Fibroblast of lung (primary cell): ENCODE measurements around the gene CFAP46. TPM values are rescaled to one million over a fixed set of nuclear protein-coding genes. Genes with fewer than 3 reads are reported as not detected.

Experiments
- DNase-seq, 2 donors: peaks; one replicate each; pipeline versions ENCODE4 v3.0.0 to v3.0.0-alpha.2; 2010; ENCODE audit warnings: low read depth in 2 of 2
- H2AFZ ChIP-seq: 2 replicates; pipeline ENCODE4 v1.5.1; 2012; ENCODE audit warnings: low read length, control low read depth, inconsistent platforms
- H3K27ac ChIP-seq: 2 replicates; pipeline ENCODE4 v1.5.1; 2011; ENCODE audit warnings: low read length, control low read depth; ENCODE audit not compliant: insufficient read depth
- H3K27me3 ChIP-seq: 2 replicates; pipeline ENCODE4 v1.5.1; 2011; ENCODE audit warnings: mild to moderate bottlenecking, low read length; ENCODE audit not compliant: control insufficient read depth, insufficient read depth
- H3K36me3 ChIP-seq: 2 replicates; pipeline ENCODE4 v1.5.1; 2011; ENCODE audit warnings: low read length; ENCODE audit not compliant: control insufficient read depth, insufficient read depth
- H3K4me1 ChIP-seq: 2 replicates; pipeline ENCODE4 v1.5.1; 2011; ENCODE audit warnings: low read length; ENCODE audit not compliant: control insufficient read depth, insufficient read depth; ENCODE audit errors: extremely low read depth
- H3K4me2 ChIP-seq: 2 replicates; pipeline ENCODE4 v1.5.1; 2011; ENCODE audit warnings: low read length, control low read depth; ENCODE audit not compliant: insufficient read depth; ENCODE audit errors: extremely low read depth
- H3K4me3 ChIP-seq, 4 experiments: fragments of 200-600 bp in 1 of 4; sonication (generic) in 1 of 4; replicated peaks in 1 of 4; 2 replicates each; pipeline ENCODE4 v1.5.1; 2011 to 2016; ENCODE audit warnings: low read length in 4 of 4, low read depth in 3 of 4, mild to moderate bottlenecking in 3 of 4, control low read depth in 2 of 4, inconsistent platforms in 1 of 4, mixed read lengths in 1 of 4; ENCODE audit not compliant: insufficient read depth in 1 of 4; ENCODE audit errors: control extremely low read depth in 1 of 4
- H3K79me2 ChIP-seq: 2 replicates; pipeline ENCODE4 v1.5.1; 2012; ENCODE audit warnings: mild to moderate bottlenecking, low read length, inconsistent platforms; ENCODE audit not compliant: control insufficient read depth, insufficient read depth
- H3K9ac ChIP-seq: 2 replicates; pipeline ENCODE4 v1.5.1; 2011; ENCODE audit warnings: mild to moderate bottlenecking, low read length, control low read depth; ENCODE audit not compliant: insufficient read depth
- H3K9me3 ChIP-seq: 2 replicates; pipeline ENCODE4 v1.5.1; 2012; ENCODE audit warnings: low read depth, low read length; ENCODE audit not compliant: control insufficient read depth, insufficient read depth
- H4K20me1 ChIP-seq: 2 replicates; pipeline ENCODE4 v1.5.1; 2011; ENCODE audit warnings: low read length; ENCODE audit not compliant: control insufficient read depth, insufficient read depth; ENCODE audit errors: extremely low read depth
- CTCF ChIP-seq, 2 donors: IDR thresholded peaks in 1 of 2; conservative IDR thresholded peaks in 1 of 2; 1 replicate in 1 of 2; 2 replicates in 1 of 2; pipeline ENCODE4 v1.5.1; 2011 to 2012; ENCODE audit warnings: low read length in 2 of 2, control low read depth in 1 of 2, inconsistent platforms in 1 of 2, low read depth in 1 of 2, mild to moderate bottlenecking in 1 of 2
- EZH2 ChIP-seq: IDR thresholded peaks from 2 replicates; pipeline ENCODE4 v1.5.1; 2012; ENCODE audit warnings: low read length, control low read depth, mild to moderate bottlenecking; ENCODE audit errors: missing control alignments
- polyA plus RNA-seq, 2 donors: library from polyadenylated mRNA; depleted of rRNA in 1 of 2; stranded (reverse) in 1 of 2; unstranded in 1 of 2; fragments of >200 nt; gene quantifications; 2 replicates each; pipeline ENCODE4 v1.2.1, GENCODE V29; 2011 to 2012; ENCODE audit warnings: missing spikeins in 1 of 2
- total RNA-seq: library from RNA; depleted of rRNA; stranded (reverse); fragments of >200 nt; gene quantifications from 2 replicates; pipeline ENCODE4 v1.2.1, GENCODE V29; 2014

The CFAP46 gene
- total and polyA plus RNA-seq, 2 donors (not counting 1 experiment from before 2014, with no cell fraction given), result 0.25 to 0.66 TPM

GRCh38 chr10:132946311-132946710, 3.9 kb upstream of the CFAP46 start:
- Histone ChIP-seq H3K9ac (no peak overlapping the region), H3K27ac (no peak overlapping the region), H2AFZ (no peak overlapping the region), H3K9me3 (no peaks in the 10 kb centered on the region), H3K4me3 (no peak overlapping the region), H3K27me3 (peaks cover 3% of the 10 kb centered on the region), H3K36me3 (no peaks in the 10 kb centered on the region), H3K4me1 (no peaks in the 10 kb centered on the region), H3K4me2 (no peak overlapping the region), H3K79me2 (no peaks in the 10 kb centered on the region), H4K20me1 (no peaks in the 10 kb centered on the region)
- TF ChIP-seq CTCF (conservative IDR thresholded peaks at IDR 0.05 in 1 of 2, IDR thresholded peaks at IDR 0.05 in 1 of 2; ENCODE audit: low read depth in 1 of 2, low read length in 2 of 2) (no peak), EZH2 (no peak)
- DNase-seq, result no peak

- no peaks in the 10 kb centered on the region for H4K20me1 ChIP-seq
- H3K4me3 ChIP-seq, result no peak overlapping the region
- no peak overlapping the region for H3K27ac ChIP-seq
- peaks cover 3% of the 10 kb centered on the region for H3K27me3 ChIP-seq
- no peaks in the 10 kb centered on the region for H3K79me2 ChIP-seq
- H3K4me1 ChIP-seq, result no peaks in the 10 kb centered on the region
- DNase-seq, result no peak
- H3K9me3 ChIP-seq, result no peaks in the 10 kb centered on the region
- H3K36me3 ChIP-seq, result no peaks in the 10 kb centered on the region
- no peak for TF ChIP-seq CTCF (conservative IDR thresholded peaks at IDR 0.05 in 1 of 2, IDR thresholded peaks at IDR 0.05 in 1 of 2; ENCODE audit: low read depth in 1 of 2, low read length in 2 of 2)
- TF ChIP-seq EZH2, result no peak
- H3K4me2 ChIP-seq, result no peak overlapping the region
- H3K9ac ChIP-seq, result no peak overlapping the region
- no peak overlapping the region for H2AFZ ChIP-seq
Observed at GRCh38 chr10:132945894-132946255, 3.5 kb upstream of the CFAP46 start.

- H3K4me1 ChIP-seq, result no peaks in the 10 kb centered on the region
- TF ChIP-seq CTCF (conservative IDR thresholded peaks at IDR 0.05 in 1 of 2, IDR thresholded peaks at IDR 0.05 in 1 of 2; ENCODE audit: low read depth in 1 of 2, low read length in 2 of 2) (no peak), EZH2 (no peak)
- no peak overlapping the region for H3K9ac ChIP-seq
- no peak overlapping the region for H3K27ac ChIP-seq
- H3K4me3 ChIP-seq, result no peak overlapping the region
- no peaks in the 10 kb centered on the region for H3K9me3 ChIP-seq
- H3K79me2 ChIP-seq, result no peaks in the 10 kb centered on the region
- no peak for DNase-seq
- H2AFZ ChIP-seq, result no peak overlapping the region
- no peaks in the 10 kb centered on the region for H4K20me1 ChIP-seq
- no peak overlapping the region for H3K4me2 ChIP-seq
- H3K36me3 ChIP-seq, result no peaks in the 10 kb centered on the region
- peaks cover 3% of the 10 kb centered on the region for H3K27me3 ChIP-seq
Observed at GRCh38 chr10:132945125-132945893, 2.9 kb upstream of the CFAP46 start.
